Mesenteric fat pad (tissue), 1 donor: ENCODE measurements around the gene KRT9. TPM values are rescaled to one million over a fixed set of nuclear protein-coding genes. Genes with fewer than 3 reads are reported as not detected.
"Not testable (repeated sequence)": the region's sequence is repeated elsewhere in the genome, so short reads cannot be mapped to it uniquely, and the experiment has no call there.

Source experiments
- DNase-seq: peaks from one replicate; pipeline ENCODE4 v3.0.0-alpha.2; 2020; ENCODE audit warnings: low spot score
- total RNA-seq: library from RNA; stranded (reverse); fragmentation: NEBNext Ultra II Directional; extraction: Animal tissue kit (Norgen Biotek cat#: 25700); gene quantifications from one replicate; pipeline ENCODE4 v1.2.1, GENCODE V29; 2021
- donor health status: DM: yes; HTN: yes; CAD: no.

KRT9 gene
- total RNA-seq, 1 donor from 2014 or later = not detected

GRCh38 chr17:41580244-41580575 lies 8.4 kb upstream of the KRT9 start:
- DNase-seq = no peak

GRCh38 chr17:41579484-41580243 lies 7.8 kb upstream of the KRT9 start:
- DNase-seq = no peak

- no peak for DNase-seq
Measured at GRCh38 chr17:41578971-41579370, 7.1 kb upstream of the KRT9 start.

GRCh38 chr17:41578538-41578937 lies 6.7 kb upstream of the KRT9 start:
- DNase-seq = no peak

GRCh38 chr17:41576740-41577139 lies 4.9 kb upstream of the KRT9 start:
- DNase-seq = not testable (repeated sequence)

- no peak for DNase-seq
Measured at GRCh38 chr17:41575336-41575735, 3.5 kb upstream of the KRT9 start.

- no peak for DNase-seq
Measured at GRCh38 chr17:41567317-41567716, 4.5 kb downstream of the KRT9 start.

- DNase-seq = no peak
Measured at GRCh38 chr17:41565338-41565737, 6.5 kb downstream of the KRT9 start.

- DNase-seq = no peak
Measured at GRCh38 chr17:41563607-41564170, 8.2 kb downstream of the KRT9 start.

- DNase-seq = no peak
Measured at GRCh38 chr17:41561554-41561953, 10.3 kb downstream of the KRT9 start.

GRCh38 chr17:41559548-41559947 lies 12.3 kb downstream of the KRT9 start:
- no peak for DNase-seq

- DNase-seq = no peak
Measured at GRCh38 chr17:41556931-41557330, 14.9 kb downstream of the KRT9 start.

GRCh38 chr17:41556306-41556705 lies 15.6 kb downstream of the KRT9 start:
- DNase-seq = no peak

GRCh38 chr17:41555105-41555887 lies 16.6 kb downstream of the KRT9 start:
- no peak for DNase-seq

- DNase-seq = no peak
Measured at GRCh38 chr17:41553987-41554680, 17.7 kb downstream of the KRT9 start.

GRCh38 chr17:41553176-41553575 lies 18.7 kb downstream of the KRT9 start:
- DNase-seq = no peak

- DNase-seq = no peak
Measured at GRCh38 chr17:41552455-41552854, 19.4 kb downstream of the KRT9 start.

GRCh38 chr17:41551365-41551764 lies 20.5 kb downstream of the KRT9 start:
- no peak for DNase-seq

GRCh38 chr17:41549596-41550039 lies 22.2 kb downstream of the KRT9 start:
- no peak for DNase-seq

- peak; percentile 95 for DNase-seq
Measured at GRCh38 chr17:41548844-41549595, 22.8 kb downstream of the KRT9 start.
